BJ (cell line): ENCODE measurements around the gene USP22. TPM values are rescaled to one million over a fixed set of nuclear protein-coding genes. Genes with fewer than 3 reads are reported as not detected.

ENCODE experiments used
- CTCF ChIA-PET: fragments of 350-600 bp; formaldehyde crosslinking; extraction: SDS; loops from one replicate; lab custom pipeline; 2021; ENCODE audit warnings: antibody characterized with exemption, inconsistent platforms; lab: Yijun Ruan, JAX
- POLR2A ChIA-PET: fragments of 300-600 bp; sonication (Branson Sonifier 250); formaldehyde crosslinking; extraction: SDS; loops from one replicate; lab custom pipeline; 2021; ENCODE audit warnings: antibody characterized with exemption; lab: Charles Lee
- DNase-seq: peaks from one replicate; pipeline ENCODE4 v3.0.0-alpha.2; 2011; ENCODE audit warnings: low read depth
- H3K27me3 ChIP-seq: 2 replicates; pipeline ENCODE4 v1.6.0; 2011; ENCODE audit warnings: low read length; ENCODE audit not compliant: control insufficient read depth, insufficient read depth
- H3K36me3 ChIP-seq: 2 replicates; pipeline ENCODE4 v1.5.1; 2011; ENCODE audit warnings: low read length; ENCODE audit not compliant: control insufficient read depth, insufficient read depth
- H3K4me3 ChIP-seq: 2 replicates; pipeline ENCODE4 v1.5.1; 2011; ENCODE audit warnings: low read depth, mild to moderate bottlenecking, control low read depth, low read length
- CTCF ChIP-seq: IDR thresholded peaks from 2 replicates; pipeline ENCODE4 v1.5.1; 2011; ENCODE audit warnings: low read depth, mild to moderate bottlenecking, control low read depth, inconsistent platforms, low read length, moderate library complexity; ENCODE audit not compliant: insufficient read depth
- polyA plus RNA-seq: library from polyadenylated mRNA; depleted of rRNA; stranded (reverse); fragments of >200 nt; gene quantifications from 2 replicates; pipeline ENCODE4 v1.2.3, GENCODE V29; 2011

The USP22 gene
- polyA plus RNA-seq, 1 experiment = 212 TPM

- DNase-seq = no peak
- Histone ChIP-seq H3K4me3 (no peak overlapping the region), H3K27me3 (no peaks in the 10 kb centered on the region), H3K36me3 (peaks cover 20% of the 10 kb centered on the region)
- TF ChIP-seq CTCF = no peak
- POLR2A ChIA-PET = no interaction called here
- CTCF ChIA-PET = no interaction called here
These were observed 44.9 kb downstream of the USP22 start for GRCh38 chr17:20997711-20998570.

DNA sequence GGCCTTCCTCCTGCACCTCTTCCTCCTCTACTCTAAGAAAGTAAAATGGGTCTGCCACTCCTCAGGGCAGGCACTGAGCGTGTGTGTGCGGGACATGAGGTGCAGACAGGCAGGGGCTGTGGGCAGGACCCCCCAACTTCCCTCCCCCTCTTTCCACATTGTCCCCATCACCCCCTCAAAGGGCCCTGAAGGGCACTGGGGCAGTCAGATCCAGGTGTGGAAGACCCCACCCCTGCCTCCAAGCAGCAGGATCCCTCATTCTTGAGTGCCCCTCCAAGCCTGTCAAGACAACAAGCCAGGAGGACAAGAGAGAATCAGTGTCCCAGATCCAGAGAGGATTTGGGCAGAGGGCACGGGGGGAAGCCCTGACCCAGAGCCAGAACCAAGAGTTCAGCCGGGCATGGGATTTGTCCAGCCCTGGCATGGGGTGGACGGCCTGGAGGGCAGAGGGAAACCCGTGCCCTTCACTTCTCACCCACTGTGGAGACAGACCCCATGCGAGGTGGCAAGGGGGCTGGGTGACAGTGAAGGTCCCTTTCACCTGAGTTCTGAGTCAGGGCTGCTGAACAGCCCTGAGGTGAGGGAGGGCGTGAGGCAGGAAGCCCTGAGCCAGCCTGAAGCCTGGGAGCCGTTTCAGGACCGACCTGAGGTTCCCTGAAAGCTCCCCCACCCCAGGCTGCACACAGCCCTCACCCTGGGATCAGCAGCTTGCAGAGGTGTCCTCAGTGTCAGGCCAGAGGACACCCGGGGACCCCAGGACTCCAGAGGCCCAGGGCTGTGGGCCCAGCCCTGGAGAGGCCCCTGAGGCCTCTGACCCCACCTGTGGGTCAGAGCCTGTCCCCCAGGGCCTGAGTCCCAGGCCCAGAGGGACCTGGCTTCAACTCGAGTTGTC is 45.8 kb downstream of the USP22 start:
- POLR2A ChIA-PET = no interaction called here
- CTCF ChIA-PET = no interaction called here
- Histone ChIP-seq H3K27me3 (no peaks in the 10 kb centered on the region), H3K36me3 (peaks cover 13% of the 10 kb centered on the region), H3K4me3 (no peak overlapping the region)
- DNase-seq = no peak
- no peak for TF ChIP-seq CTCF

DNA sequence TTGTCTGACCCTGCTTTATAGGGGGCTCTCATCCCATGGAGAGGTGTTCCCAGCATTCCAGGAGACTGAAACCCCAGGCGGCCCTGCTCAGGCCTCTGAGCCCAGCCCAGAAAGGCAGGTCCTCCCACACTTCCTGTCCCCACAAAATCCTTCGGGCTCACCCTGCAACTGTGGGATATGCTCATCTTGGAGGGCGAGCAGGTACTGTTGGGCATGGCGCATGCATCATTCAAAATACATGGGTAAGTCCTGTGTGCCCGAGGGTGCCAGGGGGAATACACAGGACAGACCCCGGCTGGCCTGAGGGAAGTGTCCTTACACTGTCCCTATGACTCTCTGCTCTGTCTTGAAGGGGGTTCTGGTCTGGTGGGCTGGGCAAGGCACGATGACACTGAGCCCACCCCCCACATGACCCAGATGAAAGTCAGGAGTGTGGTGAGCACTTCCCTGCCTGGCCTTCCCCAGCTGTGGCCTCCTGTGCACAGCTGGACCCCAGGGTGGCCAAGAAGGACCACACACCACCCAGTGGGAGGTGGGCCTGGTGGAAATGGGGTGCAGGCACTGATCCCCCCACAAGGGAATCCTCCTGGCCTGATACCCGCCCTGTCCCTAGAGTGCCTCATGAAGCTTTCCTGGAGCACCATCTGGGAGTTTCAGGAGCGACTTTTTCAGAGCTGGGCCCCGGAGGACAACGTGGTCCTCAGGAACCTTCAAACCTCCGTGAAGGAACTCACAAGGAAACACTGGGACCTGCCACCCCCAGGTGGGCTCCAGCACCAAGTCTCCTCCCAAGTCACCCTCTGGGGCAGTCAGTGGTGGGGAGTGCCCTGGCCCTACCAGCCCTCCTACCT is 46.7 kb downstream of the USP22 start:
- TF ChIP-seq CTCF = no peak
- DNase-seq = no peak
- H3K36me3 ChIP-seq = peaks cover 10% of the 10 kb centered on the region
- H3K4me3 ChIP-seq = no peak overlapping the region
- no peaks in the 10 kb centered on the region for H3K27me3 ChIP-seq
- CTCF ChIA-PET = interaction anchor here (1.1 kb wide), 1 partner anchor 13 kb away, joined by 3 read pairs; no protein-coding TSS in a partner anchor
- POLR2A ChIA-PET = no interaction called here

DNA sequence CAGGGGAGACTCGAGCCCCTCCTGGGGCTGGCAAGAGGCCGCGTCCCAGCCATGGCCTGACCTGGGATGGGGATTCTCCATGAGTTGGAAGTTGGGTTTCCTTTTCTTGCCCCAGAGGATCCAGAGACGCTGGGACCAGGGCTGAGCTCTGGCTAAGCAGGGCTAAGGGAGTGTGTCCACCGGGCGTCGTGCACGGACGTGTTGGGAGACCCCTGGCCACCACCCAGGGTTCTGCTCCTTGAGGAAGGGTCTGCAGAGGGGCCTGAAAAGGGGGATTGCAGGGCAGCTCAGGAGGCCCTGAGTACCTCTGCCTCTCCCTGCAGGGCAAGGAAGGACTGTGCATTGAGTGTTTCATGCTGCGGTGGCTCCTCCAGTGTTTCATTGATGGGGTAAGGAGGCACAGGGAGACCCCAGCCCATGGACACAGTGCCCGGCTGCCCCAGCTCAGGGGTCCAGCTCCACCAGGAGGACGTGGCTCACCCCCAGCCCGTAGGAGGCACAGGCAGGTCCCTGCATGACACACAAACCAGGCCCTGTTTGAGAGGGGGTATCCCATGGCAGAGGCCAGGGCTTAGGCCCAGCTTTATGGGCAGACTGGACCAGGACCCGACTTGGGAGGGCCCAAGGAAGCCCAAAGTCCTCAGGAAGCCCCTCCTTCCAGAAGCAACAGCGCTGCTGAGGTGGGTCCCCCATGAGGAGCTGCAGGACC is 47.5 kb downstream of the USP22 start:
- Histone ChIP-seq H3K36me3 (peaks cover 7% of the 10 kb centered on the region), H3K27me3 (no peaks in the 10 kb centered on the region), H3K4me3 (no peak overlapping the region)
- ChIA-PET POLR2A (no interaction called here), CTCF (interaction anchor here (1.1 to 3.0 kb wide), 4 partner anchors 10 to 194 kb away, joined by 3 to 19 read pairs (median 4); no protein-coding TSS in a partner anchor)
- TF ChIP-seq CTCF = no peak
- DNase-seq = no peak
